Stimulated activated CD8-positive, alpha-beta memory T cell treated with anti-CD3 and anti-CD28 coated beads, Interleukin-7, amount 100 ng/mL, for 4 hours (primary cell): ENCODE data around the gene DDX52.

Source experiments
- DNase-seq, 2 donors: peaks; one replicate each; pipeline ENCODE4 v3.0.0-alpha.2; 2020; ENCODE audit warnings: low read depth in 2 of 2

DDX52 gene

GRCh38 chr17:37585066-37585465 is 58.2 kb downstream of the DDX52 start:
- no peak for DNase-seq

DNA sequence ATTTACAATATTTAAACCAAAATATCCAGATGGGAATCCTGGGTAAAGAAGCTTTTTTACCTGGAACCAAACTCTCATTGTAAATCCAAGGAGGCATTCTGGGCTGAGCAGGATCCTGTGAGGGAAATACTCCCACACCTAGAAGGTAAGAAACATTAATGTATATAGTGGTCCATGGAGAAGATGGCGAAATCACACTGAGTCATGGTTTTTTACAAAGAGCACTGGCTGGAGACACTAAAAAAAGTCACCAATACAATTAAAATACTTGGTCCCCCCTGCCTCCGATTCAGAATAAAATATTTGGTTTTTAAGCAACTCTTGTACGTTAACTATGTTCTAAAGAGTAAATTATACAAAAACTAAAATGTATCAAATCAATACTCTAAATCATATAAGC is 67.0 kb downstream of the DDX52 start:
- DNase-seq = no peak

GRCh38 chr17:37574427-37574826 is 68.8 kb downstream of the DDX52 start:
- DNase-seq = no peak

DNA sequence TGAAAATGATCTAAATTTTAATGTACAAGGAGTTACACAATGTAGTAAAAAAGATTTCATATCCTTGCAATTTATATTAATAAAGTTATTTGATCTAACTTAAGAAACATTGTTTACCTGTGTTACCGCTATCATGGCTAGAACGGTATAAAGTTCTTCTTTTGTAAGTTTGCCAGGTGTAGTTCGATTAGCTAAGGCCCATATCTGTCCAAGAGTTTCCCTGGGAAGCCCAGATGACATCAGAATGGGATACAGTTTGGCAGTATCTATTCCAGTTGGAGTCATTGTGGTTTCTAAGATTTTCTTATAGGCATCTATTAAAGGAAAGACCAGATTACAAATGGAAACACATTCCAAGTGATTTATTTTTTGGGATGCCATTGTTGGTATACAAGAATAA is 71.6 kb downstream of the DDX52 start:
- no peak for DNase-seq

GRCh38 chr17:37570527-37571093 is 72.6 kb downstream of the DDX52 start:
- DNase-seq = no peak

GRCh38 chr17:37568350-37569053 is 74.7 kb downstream of the DDX52 start:
- DNase-seq = no peak

DNA sequence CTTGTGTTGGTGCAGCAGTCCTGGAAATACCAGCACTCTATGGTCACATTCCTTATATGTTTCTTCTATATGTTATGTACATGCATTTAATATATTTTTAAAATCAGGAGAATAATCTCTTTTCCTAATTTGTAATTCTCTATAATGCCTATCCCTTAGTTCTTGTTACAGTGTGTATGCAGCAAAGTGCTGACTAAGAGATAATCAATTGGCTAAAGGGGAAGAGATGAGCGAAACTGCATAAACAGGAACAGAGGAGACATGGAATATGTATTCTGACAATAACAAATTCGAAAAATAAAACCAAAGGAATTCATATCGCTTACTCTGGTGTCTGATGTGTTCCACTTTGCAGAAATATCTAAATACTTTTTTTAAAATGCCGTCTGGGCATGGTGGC is 75.7 kb downstream of the DDX52 start:
- DNase-seq = no peak

- DNase-seq = no peak
Measured at GRCh38 chr17:37567137-37567536, 76.1 kb downstream of the DDX52 start.

GRCh38 chr17:37564252-37564651 is 79.0 kb downstream of the DDX52 start:
- no peak for DNase-seq

DNA sequence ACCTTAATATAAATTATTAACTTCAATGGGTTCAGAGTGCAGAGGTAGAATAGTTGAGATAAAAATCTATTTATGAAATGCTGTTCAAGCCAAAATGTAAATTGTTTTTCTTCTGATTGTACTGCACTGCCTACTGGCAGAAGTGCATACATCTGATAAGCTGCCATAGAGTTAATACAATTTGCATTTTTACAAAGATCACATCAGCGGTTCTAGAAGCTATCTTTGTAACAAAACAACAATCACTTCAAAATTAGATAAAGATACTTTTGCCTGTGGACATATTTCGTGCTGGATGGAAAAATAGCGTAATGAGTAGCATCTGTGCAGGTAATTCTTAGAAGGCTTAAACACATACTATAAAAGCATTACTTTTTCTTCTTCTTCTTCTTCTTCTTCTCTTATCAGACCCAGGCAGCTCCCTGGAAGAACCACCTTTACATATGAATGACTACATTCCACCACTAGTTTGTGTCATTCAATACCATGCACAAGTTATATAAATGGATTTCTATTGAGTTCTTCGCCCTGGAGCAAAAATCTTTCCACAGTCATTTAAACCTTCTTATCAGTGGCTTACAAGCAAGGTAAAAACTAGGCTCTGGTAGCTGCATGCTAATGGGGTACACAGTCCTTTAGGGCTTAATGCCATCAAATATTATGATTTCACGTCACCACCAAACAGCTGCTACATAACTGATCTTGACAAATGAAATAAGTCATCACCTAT is 81.1 kb downstream of the DDX52 start:
- no peak for DNase-seq
